Ishikawa (cell line): ENCODE measurements around the gene DOC2B.

Experiments
- CEBPB ChIP-seq: IDR thresholded peaks from 2 replicates; pipeline ENCODE4 v1.6.1; 2012
- CREB1 ChIP-seq: IDR thresholded peaks from 2 replicates; pipeline ENCODE4 v1.6.1; 2012; ENCODE audit warnings: low read depth
- EGR1 ChIP-seq: IDR thresholded peaks from 2 replicates; pipeline ENCODE4 v1.6.1; 2012
- EP300 ChIP-seq: IDR thresholded peaks from 2 replicates; pipeline ENCODE4 v1.6.1; 2012; ENCODE audit warnings: borderline replicate concordance
- FOXM1 ChIP-seq: IDR thresholded peaks from 2 replicates; pipeline ENCODE4 v1.6.1; 2012; ENCODE audit warnings: low read depth, borderline replicate concordance
- NFIC ChIP-seq: IDR thresholded peaks from 2 replicates; pipeline ENCODE4 v1.6.1; 2012
- RAD21 ChIP-seq: IDR thresholded peaks from 2 replicates; pipeline ENCODE4 v1.6.1; 2012; ENCODE audit warnings: low read depth
- TAF1 ChIP-seq: IDR thresholded peaks from 2 replicates; pipeline ENCODE4 v1.6.1; 2012; ENCODE audit warnings: low read depth, mild to moderate bottlenecking
- TCF12 ChIP-seq: IDR thresholded peaks from 2 replicates; pipeline ENCODE4 v1.6.1; 2012; ENCODE audit warnings: low read depth
- TEAD4 ChIP-seq: IDR thresholded peaks from 2 replicates; pipeline ENCODE4 v1.6.1; 2012
- USF1 ChIP-seq: IDR thresholded peaks from 2 replicates; pipeline ENCODE4 v1.6.1; 2012
- YY1 ChIP-seq: IDR thresholded peaks from 2 replicates; pipeline ENCODE4 v1.6.1; 2012; ENCODE audit warnings: low read depth
- ZBTB7A ChIP-seq: IDR thresholded peaks from 2 replicates; pipeline ENCODE4 v1.6.1; 2012; ENCODE audit warnings: low read depth
- TF ChIP-seq, protein P1 (sequence below): IDR thresholded peaks from 2 replicates; pipeline ENCODE4 v1.6.1; 2012
- TF ChIP-seq, protein P2 (sequence below): IDR thresholded peaks from 2 replicates; pipeline ENCODE4 v1.6.1; 2012; ENCODE audit warnings: low read depth, mild to moderate bottlenecking

The DOC2B gene

DNA sequence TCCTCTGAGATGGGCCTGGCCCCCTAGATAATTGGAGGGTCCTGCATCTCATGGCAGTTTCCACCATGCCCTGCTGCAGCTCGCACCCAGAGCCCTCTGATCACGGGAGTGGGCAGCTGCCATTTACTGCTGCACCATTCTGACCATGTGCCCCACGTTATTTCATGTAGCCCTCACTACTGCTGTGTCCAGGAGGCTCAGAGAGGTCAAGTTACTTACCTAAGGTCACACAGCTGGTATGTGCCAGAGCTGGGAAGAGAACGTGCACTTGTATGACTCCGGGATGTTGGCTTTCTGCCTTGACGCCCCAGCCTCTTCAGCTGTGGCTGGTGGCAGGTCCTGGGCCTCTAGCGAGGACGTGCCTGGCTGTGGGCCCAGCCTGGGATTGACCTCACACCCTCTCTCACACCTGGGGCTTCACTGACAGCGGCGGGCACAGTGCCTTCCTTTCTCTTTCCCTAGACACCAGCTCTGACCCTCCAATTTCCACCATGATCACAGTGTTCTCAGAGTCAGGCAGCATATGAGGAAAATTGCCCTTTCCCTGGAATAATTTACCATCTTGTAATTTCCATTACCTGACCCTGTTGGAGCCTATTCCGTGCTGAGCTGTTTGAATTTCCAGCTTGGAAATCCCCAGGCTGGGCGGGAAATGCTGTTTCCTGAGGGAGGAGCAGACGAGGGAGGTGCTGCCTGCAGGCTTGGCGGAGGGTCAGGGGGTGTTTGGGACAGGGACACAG, 18.5 kb upstream of the DOC2B start:
- no peak for TF ChIP-seq CREB1
- no peak for TF ChIP-seq EP300
- TF ChIP-seq YY1 = no peak
- TF ChIP-seq, protein P1, sequence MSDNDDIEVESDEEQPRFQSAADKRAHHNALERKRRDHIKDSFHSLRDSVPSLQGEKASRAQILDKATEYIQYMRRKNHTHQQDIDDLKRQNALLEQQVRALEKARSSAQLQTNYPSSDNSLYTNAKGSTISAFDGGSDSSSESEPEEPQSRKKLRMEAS = no peak
- TF ChIP-seq FOXM1 = no peak
- no peak for TF ChIP-seq RAD21
- TF ChIP-seq USF1 = no peak
- TF ChIP-seq TAF1 = no peak
- no peak for TF ChIP-seq TCF12
- TF ChIP-seq, protein P2, sequence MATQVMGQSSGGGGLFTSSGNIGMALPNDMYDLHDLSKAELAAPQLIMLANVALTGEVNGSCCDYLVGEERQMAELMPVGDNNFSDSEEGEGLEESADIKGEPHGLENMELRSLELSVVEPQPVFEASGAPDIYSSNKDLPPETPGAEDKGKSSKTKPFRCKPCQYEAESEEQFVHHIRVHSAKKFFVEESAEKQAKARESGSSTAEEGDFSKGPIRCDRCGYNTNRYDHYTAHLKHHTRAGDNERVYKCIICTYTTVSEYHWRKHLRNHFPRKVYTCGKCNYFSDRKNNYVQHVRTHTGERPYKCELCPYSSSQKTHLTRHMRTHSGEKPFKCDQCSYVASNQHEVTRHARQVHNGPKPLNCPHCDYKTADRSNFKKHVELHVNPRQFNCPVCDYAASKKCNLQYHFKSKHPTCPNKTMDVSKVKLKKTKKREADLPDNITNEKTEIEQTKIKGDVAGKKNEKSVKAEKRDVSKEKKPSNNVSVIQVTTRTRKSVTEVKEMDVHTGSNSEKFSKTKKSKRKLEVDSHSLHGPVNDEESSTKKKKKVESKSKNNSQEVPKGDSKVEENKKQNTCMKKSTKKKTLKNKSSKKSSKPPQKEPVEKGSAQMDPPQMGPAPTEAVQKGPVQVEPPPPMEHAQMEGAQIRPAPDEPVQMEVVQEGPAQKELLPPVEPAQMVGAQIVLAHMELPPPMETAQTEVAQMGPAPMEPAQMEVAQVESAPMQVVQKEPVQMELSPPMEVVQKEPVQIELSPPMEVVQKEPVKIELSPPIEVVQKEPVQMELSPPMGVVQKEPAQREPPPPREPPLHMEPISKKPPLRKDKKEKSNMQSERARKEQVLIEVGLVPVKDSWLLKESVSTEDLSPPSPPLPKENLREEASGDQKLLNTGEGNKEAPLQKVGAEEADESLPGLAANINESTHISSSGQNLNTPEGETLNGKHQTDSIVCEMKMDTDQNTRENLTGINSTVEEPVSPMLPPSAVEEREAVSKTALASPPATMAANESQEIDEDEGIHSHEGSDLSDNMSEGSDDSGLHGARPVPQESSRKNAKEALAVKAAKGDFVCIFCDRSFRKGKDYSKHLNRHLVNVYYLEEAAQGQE = no peak
- TF ChIP-seq ZBTB7A = no peak
- no peak for TF ChIP-seq NFIC
- no peak for TF ChIP-seq EGR1
- no peak for TF ChIP-seq TEAD4
- TF ChIP-seq CEBPB = no peak

DNA sequence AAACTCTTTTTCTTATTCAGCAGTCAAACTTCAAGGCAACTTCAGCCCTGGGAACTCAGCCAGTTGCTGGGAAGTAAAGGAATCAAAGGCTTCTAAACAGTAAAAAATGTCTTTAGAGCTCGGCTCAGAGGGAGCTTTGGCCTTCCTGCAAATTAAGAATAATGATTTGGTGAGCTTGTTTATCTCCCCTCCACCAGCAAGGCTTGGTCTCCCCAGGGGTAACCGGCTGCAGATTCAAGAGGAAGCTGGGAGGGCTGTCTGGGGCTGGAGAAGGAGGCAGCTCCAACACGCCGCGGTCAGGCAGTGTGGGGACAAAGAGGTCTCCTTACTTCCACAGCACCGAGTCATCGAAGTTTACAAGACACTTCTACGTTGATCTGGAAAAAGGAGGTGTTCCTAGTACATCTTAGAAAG, 17.7 kb upstream of the DOC2B start:
- TF ChIP-seq TEAD4 (no peak), TAF1 (no peak), NFIC (no peak), EGR1 (no peak), FOXM1 (no peak), TCF12 (no peak), YY1 (no peak), RAD21 (no peak), CEBPB (no peak), USF1 (no peak), EP300 (no peak), ZBTB7A (no peak), CREB1 (no peak)
- TF ChIP-seq, protein P2 = no peak
- TF ChIP-seq, protein P1 = no peak

DNA sequence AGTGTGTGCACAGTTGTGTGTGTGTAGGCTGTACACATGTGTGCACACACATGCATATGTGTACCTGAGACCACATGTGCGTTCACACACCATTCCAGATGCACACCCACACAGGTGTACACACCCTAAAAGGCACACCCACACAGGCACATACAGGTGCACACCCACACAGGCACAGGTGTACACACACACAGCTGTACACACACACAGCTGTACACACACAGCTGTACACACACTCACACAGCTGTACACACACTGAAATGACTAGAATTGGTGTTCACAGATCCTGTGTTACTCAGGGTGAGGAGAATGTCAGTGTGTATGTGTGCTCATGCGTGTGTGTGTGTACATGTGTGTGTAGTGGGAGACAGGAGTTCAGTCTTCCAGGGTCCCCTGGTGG, 15.9 kb upstream of the DOC2B start:
- TF ChIP-seq, protein P2 = no peak
- TF ChIP-seq TCF12 (no peak), USF1 (no peak), RAD21 (no peak), YY1 (no peak), FOXM1 (no peak), TEAD4 (no peak), CEBPB (no peak), NFIC (no peak), TAF1 (no peak), ZBTB7A (no peak), EGR1 (no peak), EP300 (no peak), CREB1 (no peak)
- TF ChIP-seq, protein P1 = no peak
